AG08395 (cell line): ENCODE results near the gene MEIG1.
A peak's percentile ranks its signal among the peaks of the same experiment; 100 is the strongest.
"Not testable (repeated sequence)": the region's sequence is repeated elsewhere in the genome, so short reads cannot be mapped to it uniquely, and the experiment has no call there.

Source experiments
- DNase-seq: peaks from one replicate; pipeline ENCODE4 v3.0.0; 2012; ENCODE audit warnings: mixed read lengths, low spot score

The MEIG1 gene, protein sequence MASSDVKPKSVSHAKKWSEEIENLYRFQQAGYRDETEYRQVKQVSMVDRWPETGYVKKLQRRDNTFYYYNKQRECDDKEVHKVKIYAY

DNA sequence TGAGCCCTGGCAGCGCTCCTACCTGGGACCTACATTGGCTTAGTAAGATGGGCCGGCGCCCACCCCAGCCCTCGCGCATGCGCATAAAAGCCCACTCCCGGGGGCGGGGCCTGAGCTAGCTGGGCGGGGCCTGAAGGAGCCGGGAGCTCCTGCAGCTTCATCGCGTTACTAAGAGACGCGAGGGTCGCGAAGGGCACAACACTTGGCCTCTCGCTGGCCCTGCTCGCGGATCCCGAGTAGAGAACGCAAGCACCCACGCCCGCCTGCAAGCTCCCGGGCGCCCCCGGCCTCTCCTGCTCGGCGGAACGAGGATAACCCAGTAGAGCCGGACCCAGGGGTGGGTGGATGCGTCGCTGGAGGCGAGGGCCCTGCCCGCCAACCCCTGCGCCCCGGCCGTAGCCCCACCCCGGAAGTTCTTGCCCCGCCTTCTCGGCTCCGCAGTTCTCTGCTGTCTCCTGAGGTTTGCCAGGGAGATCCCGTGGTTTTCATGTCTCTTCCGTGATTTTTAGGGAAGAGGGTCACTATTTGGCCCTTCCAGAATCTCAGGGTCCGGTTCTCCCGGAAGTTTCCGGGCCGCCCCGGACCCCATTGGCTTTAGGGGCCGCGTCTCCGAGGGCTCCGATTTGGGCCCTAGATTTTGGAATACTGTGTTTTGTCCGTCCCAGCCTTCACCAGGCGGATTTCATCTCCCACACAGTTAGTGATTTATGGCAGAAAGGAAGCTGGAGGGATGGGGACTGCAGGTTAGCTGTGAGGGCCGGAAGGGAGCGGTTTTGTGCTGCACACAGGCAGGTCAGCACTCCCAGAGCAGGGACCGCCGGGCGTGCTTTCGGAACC, at the start of gene MEIG1:
Gene MEIG1 (plus strand): TSS at position 168 of the 837 bp plus-strand sequence. CDS start 7,081 bp downstream, outside the sequence.
- peak; percentile 98 for DNase-seq

DNA sequence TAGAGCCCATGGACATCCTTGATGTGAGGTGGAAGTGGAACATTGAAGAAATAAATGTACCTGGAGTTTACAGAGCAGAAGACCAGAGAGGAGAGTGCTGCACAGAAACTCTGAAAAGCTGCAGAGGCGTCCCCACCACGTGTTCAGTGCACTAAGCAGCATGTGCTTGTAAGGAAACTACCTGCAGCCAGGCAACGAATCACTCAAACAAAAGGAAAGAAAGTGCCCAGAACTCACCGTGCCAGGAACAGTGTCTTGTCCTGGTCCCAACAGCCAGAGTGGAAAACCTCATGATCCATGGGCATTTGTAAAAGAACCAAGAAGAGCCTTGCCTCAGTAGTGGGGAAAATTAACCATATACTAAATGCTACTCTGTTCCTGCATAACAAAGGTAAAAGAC, 48.2 kb upstream of the MEIG1 start:
- DNase-seq, result no peak

DNA sequence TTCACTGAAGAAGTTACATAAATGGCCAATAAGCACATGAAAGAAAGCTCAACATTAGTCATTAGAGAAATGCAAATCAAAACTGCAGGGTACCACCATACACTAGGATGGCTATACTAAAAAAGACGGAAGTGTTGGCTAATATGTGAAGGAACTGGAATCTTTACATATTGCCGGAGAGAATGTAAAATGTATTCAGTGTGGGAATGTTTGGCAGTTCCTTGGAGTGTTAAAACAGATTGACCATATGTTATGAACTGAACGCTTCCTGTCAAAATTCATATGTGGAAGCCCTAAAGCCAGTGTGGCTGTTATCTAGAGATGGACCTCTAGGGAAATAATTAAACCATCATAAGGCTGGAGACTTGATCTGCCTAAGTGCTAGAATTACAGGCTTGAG, 47.4 kb upstream of the MEIG1 start:
- DNase-seq, result no peak

DNA sequence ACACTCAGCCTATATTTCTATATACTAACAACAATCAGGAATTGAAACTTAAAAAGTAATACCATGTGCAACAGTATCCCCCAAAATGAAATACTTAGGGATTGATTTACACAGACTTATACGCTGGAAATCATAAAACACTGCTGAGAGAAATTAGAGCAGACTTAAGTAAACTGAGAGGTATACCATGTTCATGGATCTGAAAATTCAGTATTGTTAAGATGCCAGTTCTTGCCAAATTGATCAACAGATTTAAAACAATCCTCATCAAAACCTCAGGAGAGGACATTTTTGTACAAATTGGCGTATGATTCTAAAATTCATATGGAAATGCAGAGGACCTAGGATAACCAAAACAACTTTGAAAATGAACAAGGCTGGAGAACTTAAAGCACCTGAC, 42.6 kb upstream of the MEIG1 start:
- no peak for DNase-seq

DNA sequence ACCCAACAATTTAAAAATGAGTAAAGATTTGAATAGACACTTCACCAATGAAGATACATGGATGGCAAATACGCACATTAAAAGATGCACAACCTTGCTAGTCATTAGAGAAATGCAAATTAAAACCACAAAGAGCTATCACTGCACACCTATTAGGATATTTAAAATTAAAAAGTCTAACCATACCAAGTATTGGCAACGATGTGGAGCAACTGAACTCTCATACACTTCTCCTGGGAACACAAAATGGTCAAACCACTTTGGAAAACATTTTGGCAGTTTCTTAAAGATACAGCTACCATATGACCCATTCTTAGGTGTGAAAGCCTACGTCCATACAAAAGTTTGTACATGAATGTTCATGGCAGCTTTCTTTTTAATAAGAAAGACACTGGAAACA, 41.4 kb upstream of the MEIG1 start:
- no peak for DNase-seq

DNA sequence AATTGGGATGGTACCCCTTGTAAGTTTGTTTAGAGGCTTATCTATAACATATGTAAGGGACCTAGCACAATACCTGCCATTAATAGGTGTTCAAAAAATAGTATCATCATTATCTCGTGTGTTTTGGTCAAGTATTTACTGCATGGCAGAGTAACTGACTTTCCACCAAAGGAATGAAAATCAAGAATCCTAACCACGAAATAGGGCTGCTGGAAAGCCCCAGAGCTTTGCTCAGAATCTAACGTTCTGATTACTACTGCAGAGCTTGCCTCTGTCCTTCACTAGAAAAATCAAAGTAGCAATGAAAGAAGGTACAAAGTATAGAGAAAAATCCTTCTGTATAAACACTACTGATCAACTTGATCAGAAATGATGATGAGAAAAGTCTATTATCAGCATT, 40.2 kb upstream of the MEIG1 start:
- DNase-seq, result no peak

DNA sequence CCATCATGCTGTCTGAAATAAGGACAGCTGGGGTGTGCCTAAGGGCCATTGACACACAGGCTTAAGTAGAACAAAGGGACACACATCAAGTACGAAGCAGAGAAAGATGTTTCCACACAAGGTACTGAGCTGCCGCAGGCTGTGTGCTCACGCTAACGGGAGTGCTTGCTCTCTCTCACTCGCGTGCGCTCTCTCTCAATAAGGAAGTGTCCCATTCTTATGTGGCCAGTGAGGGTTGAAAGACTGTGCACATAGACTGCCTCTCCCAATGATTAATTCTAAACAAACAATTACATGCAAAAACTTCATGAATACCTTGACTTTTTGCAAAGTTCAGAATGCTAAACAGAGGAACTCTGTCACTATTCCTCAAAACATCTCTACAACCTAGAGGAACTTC, 35.2 kb upstream of the MEIG1 start:
- DNase-seq, result no peak

DNA sequence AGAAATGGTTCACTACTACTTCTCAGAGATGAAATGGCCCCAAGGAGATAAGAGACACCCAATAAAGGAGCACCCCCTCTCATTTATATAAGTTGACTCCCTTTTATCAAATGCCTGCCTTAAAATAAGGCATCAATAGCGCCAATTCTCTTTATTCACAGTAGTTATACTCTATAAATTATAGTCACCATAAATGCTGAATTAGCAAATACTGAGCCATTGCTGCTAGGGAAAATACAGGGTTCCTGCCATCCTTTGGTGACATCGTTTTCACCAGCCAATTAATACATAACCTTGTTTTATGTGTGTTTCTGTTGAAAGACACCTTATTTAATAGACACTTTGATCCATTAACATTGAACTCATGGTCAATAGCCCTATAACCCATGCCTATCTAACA, 33.9 kb upstream of the MEIG1 start:
- no peak for DNase-seq

DNA sequence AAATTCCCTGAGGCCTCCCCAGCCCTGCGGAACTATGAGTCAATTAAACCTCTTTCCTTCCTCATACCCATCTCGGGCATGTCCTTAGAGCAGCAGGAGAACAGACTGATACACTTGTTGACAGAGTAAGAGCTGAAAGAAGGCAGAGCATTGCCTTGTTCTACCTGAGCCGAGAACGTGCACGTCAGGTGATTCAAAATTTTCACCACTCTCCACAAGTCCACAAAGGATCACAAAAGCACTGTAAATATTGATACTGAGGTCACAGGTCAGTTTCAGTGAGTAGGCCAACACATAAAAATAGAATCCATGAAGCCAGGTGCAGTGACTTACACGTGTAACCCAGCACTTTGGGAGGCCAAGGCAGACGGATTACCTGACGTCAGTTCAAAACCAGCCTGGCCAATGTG, 33.1 kb upstream of the MEIG1 start:
- no peak for DNase-seq

DNA sequence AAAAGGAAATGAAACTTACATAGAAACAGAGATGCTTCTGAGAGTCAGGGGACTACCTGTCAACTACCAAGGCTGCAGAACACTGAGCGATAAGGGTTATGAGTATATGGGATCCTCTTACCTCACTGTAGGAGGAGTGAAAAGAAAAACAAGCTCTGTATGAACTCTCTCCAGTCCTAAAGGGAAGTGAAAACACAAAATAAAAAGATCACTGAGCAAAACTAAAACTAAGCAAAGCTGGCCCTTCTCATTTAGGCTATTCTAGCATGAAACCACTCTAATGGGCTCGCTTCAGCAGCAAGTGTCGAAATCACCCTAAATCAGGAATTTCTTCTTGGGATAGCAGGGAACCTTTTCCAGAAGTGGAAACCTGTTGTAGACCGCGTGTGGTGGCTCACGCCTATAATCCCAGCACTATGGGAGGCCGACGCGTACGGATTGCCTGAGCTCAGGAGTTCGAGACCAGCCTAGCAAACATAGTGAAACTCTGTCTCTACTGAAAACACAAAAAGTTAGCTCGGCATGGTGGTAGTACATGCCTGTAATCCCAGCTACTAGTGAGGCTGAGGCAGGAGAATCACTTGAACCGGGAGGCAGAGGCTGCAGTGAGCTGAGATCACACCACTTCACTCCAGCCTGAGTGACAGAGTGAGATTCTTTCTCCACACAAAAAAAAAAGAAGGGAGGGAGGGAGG, 32.3 kb upstream of the MEIG1 start:
- no peak for DNase-seq

DNA sequence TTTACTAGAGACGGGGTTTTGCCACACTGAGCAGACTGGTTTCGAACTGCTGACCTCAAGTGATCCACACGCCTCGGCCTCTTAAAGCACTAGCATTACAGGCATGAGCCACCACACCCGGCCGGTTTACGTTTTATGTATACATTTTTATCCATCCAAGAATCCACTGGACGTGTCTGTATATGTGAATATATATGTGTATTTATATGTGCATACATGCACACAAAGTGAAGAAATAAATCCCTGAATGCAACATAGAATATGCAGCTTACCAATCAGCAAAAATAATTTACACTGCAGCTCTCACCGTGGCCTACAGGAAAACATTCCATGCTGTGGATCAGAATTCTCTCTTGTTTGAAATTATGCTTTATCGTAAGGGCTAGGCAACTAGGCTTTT, 28.6 kb upstream of the MEIG1 start:
- no peak for DNase-seq

DNA sequence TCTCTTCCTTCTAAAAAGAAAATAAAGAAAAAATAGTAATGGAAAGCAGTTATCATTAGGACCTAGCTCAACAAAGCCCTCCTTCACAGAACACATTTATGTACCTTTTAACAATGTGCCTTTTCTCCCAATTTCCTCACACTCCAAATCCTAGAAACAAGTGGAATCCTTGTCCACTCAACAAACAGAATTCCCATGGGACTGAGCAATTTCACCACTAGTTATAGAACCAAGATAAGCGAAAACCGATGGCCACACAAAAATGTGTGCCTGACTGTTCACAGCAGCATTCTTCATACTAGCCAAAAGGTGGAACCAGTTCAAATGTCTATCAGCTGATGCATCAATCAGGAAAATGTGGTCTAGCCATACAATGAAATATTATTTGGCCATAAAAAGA, 22.6 kb upstream of the MEIG1 start:
- no peak for DNase-seq

DNA sequence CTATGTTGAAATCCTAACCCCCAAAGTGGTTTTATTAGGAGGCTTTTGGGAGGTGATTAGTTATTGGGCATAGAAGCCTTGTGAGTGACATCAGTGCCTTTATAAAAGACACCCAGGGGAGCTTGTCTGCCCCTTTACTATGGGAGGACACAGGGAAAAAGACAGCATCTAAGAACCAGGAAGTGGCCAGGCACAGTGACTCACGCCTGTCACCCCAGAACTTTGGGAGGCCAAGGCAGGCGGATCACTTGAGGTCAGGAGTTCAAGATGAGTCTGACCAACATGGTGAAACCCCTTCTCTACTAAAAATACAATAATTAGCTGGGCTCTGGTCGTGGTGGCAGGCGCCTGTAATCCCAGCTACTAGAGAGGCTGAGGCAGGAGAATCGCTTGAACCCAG, 20.2 kb upstream of the MEIG1 start:
- not testable (repeated sequence) for DNase-seq

DNA sequence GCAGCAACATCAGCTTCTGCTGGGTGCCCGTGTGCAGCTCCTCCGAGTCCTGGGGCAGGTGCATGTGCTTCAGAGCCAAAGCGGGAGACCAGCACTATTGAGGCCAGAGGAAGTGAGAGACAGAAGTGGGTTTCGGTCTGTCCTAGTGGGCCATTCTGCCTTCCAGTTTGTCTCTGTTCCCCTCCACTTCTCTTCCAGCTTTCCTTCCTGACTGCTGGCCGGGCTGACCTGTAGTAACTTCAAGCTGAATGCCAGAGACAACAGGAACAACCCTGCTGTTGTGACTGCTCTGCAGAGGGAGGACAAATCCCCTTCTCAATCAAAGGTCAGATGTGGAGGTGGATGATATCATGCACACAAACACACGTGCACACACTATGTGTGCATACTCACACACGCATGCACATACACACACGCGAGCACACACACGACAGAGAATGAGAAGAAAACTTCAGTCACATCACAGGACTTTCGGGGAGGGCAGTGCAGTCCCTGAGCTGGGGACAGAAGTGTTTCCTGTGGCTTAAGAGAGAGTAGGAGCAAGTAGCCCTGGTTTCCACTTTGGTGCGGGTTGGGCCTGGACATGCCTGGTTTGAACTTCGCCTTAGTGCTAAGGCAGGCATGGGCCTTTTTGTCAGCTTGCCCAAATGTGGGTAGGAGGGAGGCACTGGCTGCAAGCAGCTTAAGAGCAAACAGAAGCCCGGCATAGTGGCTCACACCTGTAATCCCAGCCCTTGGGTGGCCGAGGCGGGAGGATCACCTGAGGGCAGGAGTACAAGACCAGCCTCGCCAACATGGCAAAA, 16.8 kb upstream of the MEIG1 start:
- not testable (repeated sequence) for DNase-seq

DNA sequence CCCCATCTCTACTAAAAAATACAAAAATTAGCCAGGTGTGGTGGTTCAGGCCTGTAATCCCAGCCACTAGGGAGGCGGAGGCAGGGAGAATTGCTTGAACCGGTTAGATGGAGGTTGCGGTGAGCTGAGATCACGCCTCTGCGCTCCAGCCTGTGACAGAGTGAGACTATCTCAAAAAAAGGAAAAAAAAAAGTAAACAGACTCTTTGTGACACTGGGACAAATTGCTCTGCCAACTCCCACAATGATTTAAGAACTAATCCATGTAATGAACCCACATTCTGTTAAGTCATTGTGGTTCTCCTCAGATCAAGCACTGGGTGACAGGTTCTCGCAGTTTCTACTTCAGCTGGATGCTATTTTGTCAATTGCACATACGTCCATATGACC, 16.2 kb upstream of the MEIG1 start:
- DNase-seq, result not testable (repeated sequence)

DNA sequence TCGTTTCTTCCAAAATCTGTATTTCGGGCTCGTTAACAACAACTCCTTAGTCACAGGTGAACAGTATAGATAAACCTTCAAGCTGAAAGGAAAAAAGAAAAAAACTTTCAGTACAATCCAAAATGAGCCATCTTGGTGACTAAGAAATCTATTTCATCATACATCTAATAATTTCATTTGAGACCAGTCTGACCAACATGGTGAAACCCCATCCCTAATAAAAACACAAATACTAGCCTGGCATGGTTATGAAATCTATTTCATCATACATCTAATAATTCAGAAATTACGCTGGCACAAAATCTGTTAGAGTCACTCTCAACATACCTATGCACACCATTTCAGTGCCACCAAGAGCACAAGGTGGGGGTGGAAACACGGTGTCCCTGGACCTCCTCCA, 14.1 kb upstream of the MEIG1 start:
- no peak for DNase-seq

DNA sequence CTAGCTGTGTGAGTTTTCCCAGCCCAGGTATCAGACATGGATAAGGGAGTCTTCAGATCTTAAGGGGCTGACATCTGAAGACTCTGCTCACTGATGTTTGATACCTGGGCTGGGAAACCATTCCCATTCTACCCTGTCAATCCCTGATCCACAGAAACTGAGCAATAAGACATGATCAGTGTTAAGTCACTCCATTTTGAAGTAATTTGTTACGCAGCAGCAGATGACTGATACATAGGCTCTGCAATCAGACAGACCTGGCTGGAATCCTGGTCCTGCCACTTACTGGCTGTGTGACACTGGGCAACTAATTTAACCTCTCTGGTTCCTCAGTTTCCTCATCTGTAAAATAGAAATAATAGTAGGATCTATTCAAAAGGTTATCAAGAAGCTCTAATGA, 11.9 kb upstream of the MEIG1 start:
- DNase-seq, result no peak

DNA sequence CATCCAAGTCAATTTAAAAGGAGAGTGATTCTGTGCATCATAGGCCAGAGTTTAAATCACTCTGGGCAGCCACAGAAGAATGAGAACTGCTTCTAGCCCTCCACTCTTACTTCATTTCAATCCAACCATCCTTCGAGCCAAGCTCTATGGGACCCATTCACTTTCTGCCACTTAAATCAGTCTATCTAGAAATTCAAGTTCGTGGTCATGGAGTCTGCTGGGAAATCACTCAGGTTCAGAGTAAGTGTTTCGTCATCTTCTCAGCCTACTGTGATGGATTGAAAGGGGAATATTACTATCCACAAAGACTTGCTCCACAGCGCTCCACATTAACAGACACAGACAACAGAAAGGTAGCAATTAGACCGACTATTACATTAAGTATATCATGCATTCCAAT, 9.9 kb upstream of the MEIG1 start:
- DNase-seq, result no peak

DNA sequence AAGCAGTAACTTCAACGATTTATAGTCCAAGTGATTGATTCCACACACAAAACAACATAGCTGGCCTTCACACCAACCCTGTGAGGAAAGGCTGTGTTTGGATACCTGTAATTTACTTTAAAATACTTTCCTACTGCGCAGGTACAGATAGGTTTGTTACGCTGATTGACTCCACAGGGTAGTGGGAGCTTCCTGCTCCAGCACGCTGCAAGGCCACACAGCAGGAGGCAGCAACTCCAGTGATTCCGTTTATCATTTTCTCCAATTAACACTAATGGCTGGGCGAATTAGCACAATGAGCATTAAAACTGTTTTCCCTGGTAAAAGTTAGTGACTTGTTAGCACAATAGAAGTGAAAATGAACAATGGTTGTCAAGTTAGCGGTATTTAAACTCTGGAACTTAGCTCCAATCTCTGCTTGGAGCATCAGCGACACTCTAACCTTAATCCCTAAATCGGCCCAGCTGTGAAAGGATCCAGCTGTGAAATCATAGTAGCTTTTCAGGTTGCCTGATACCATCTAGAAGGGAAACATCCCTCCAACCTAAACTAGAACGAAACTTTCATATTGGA, 6.3 kb upstream of the MEIG1 start:
- DNase-seq, result peak; percentile 8

DNA sequence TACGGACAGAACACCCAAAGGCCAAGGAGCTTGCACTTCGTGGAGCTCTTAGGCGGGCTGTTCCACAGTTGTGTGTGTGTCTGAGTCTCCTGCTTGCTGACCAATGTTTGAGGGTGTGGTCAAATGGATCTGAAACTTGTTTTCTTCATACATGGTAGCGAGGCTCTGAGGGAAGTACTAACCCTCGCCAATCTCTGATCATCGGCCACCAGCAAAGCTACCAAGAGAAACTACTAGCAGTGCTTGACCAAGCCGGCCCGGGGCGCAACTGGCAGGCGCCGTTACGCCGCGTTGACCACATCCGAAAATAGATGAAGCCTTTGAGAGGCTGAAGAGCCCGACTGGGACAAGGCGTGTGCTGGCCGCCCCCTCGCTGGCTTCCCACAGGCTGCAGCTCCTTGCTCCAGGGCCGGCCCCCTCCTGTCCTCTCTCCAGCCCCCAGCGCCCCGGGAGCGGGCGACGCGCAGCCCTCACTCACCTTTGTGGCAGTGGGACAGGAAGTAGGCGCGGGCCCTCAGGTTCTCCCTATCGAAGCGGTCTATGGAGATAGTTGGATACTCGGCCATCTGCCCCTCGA, 5.7 kb upstream of the MEIG1 start:
- DNase-seq, result peak; percentile 61

DNA sequence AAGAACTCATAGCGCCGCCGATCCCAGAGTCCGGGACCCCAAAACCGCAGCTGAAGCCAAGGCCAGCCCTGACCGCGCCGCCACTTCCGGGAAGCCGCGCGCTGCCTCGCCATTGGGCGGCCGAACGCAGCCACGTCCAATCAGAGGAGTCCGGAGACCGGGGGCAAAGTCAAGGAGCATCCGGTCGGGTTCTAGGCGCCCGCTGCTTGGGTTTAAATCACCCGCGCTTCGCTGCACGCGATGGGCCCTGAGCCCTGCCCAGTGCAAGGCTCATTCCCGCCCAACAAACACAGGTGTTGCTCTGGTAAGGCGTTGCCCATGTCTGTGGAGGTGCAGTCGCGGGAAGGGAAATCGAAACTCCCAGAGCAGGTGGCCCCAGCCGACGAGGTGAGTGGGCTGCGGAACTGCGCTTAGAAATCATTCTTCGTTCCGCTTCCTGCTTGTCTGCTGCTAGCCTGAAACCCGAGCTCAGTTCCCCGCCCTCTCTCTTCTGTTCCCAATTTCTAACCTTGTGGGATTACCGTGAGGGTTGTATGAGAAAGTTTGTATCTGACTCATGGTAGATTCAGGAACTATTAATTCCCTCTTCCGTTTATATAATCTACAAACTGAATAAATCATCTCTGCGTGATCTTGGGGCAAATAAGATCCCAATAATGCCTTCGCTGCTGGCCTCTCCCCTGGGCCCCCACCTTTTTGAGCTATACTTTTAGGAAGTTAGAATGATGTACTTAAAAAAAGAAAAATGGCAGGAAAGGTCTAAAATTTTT, 5.0 kb upstream of the MEIG1 start, which contains the start of gene DCLRE1C:
Gene DCLRE1C (minus strand): TSS at position 96 of the 770 bp plus-strand sequence. CDS start 86 bp downstream, at position 10.
- peak; percentile 96 for DNase-seq
